ENCODE results near the gene FAH.

Gene FAH

DNA sequence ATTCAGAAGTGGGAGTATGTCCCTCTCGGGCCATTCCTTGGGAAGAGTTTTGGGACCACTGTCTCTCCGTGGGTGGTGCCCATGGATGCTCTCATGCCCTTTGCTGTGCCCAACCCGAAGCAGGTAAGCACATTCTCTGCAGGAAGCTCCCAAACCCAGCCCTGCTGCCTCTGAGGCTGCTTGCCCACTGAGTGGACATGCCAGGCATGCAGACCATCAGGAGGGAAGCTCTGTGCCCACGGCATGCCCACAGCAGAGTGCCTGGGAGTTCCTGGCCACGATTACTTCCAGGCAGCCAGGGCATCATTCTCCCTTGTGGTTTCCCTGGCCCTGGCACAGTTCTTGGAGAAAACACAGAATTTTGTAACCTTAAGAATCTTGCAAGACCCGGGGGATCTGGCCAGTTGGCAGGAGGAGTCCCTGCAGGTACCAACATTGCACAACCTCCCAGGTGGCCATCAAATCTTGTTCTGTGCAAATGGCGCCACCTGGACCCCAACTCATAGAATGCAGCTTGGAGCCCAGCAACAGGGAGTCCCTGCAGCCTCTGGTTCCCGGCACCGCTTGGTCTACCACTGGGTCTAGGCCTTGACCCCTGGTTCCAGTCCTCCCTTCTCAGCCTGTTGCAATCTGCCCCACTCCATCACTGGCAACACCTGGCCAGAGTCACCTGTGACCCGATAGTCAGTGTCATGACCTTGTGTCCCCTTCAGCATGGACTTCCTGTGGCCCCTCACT lies 20.4 kb downstream of the FAH start:
- peak; percentile 29 for DNase-seq (ENCODE audit: low read depth)

- no peak for DNase-seq (ENCODE audit: low read depth)
These were observed 21.4 kb downstream of the FAH start for GRCh38 chr15:80174017-80174746.

GRCh38 chr15:80175436-80175835 lies 22.6 kb downstream of the FAH start:
- DNase-seq (ENCODE audit: low read depth) = no peak

DNA sequence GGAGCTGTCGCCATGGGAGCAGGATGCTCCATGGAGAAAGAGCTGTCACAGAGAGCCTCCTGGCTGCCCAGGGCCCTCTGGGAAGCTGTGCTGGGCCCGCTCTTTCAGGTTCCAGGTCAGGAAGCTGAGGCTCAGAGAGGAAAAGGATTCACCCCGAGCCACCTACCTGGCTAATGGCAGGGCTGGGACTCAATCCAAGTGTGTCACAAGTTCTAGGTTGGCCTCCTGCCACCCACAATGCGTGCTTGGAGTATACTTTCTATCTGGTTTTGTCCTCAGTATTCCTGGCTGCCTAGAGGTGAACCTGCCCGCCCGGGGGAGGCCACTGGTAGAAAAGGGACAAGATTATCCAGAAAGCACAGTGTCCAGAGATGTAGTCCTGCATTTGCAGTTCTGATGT lies 23.6 kb downstream of the FAH start:
- no peak for DNase-seq (ENCODE audit: low read depth)

DNA sequence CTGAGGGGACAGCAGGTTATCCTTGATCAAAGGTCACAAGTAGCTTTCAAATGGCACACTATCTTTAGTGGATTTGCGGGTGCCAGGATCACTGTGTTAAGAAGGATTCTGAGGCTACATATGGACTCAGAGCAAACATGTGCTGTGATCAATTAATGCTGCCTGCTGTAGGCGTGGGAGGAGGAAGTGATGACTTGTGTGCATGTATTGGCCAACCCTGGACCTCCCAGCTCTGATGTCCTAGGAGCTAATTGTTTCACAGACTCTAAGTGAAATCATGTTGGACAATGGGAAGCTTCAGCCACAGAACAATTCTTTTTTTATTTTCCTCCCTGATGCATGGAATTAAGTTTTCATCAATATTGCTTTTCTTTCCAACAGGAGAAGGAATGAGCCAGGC lies 24.4 kb downstream of the FAH start:
- DNase-seq (ENCODE audit: low read depth) = no peak

DNA sequence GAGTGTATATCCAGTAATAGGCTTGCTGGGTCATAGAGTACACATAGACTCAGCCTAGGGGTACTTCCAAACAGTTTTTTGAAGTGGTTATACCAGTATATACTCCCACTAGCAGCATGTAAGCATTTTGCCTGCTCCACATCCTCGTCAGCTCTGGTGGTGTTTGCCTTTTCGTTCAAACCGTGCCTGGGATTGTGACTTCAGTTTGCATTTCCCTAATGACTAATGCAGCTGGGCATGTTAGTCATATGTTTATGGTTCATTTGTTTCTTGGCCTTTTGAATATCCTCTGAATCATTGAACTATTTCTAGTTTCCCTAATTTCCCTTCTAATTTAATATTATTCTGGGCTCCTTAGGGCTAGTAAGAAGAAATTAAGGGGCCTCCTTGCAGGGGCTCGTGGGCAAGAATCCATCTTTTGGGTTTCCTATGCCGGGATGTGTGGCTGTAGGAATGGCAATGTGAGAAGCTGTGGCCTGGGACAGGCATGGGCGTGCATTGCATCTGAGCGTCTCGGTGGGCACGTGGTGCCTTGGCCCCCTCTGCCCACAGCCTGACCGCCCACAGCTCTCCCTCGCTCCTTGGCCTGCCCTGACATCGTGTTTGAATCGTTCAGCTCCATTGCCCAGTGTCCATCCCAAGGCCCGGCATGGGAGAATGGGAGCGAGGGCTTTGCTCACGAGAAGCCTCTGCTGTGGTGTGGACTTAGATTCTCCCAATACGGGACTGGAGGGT lies 26.4 kb downstream of the FAH start:
- no peak for DNase-seq (ENCODE audit: low read depth)

GRCh38 chr15:80179935-80180334 lies 27.1 kb downstream of the FAH start:
- DNase-seq (ENCODE audit: low read depth) = no peak

DNA sequence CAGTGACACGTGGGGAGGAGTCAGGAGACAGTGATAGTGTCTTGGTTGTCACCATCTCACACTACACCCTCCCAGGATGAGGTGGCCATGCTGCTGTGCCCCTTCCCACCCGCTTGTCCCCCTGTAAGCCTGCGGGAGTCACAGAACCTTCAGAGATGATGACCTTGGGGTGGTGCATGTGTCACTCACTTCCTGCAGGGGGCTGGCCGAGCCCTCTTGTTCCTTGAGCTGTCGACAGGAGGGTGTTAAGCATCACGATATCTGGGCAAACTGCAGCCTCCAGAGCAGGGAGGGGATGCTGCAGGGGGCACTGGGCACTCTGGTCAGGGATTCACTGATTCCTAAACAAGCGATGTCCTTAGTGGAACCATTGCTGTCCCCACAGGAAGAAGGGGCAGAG lies 27.7 kb downstream of the FAH start:
- DNase-seq (ENCODE audit: low read depth) = no peak

DNA sequence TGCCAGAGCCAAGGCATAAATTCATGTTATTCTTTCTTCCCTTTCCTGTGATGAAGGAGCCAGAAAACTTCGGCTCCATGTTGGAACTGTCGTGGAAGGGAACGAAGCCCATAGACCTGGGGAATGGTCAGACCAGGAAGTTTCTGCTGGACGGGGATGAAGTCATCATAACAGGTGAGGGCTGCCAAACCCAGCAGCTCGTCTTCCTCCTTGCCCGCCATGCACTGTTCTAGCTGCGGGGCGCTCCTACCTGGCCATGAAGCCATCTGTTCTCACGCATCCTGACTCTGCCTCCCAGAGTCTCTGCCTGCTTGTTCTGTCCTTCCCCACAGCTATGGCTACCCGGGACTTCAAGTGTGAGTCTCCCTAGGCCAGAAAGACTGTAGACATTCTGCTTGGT lies 28.2 kb downstream of the FAH start:
- DNase-seq (ENCODE audit: low read depth) = no peak

DNA sequence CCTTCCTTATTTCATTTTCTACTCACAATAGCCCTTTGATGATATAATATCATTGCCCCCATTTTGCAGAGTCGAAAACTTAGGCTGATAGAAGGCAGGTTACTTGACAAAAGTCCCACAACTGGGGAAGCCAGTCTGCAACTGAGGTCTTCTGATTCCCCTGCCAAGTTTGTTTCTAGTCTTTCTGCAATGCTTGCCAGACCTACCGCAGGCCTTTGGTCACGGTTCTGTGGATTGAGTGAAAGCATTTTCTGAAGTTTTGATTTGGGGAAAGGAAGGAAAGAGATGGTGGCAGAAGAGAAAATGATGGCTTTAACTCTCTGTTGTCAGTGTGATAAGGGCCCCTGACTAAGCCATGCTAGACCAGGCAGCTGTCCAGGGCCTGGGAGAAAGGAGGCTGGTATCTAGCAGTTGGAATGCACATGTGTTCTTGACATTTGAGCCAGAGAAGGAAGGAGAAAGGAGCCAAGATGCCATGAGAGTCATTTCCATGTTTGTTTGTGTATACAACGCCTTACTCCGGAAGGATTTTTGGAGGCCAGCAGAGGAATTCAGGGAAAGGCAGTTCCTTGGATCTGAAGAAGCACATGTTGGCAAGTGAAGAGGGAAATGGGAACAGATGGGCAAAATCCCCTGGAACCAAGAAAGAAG lies 29.9 kb downstream of the FAH start:
- no peak for DNase-seq (ENCODE audit: low read depth)

DNA sequence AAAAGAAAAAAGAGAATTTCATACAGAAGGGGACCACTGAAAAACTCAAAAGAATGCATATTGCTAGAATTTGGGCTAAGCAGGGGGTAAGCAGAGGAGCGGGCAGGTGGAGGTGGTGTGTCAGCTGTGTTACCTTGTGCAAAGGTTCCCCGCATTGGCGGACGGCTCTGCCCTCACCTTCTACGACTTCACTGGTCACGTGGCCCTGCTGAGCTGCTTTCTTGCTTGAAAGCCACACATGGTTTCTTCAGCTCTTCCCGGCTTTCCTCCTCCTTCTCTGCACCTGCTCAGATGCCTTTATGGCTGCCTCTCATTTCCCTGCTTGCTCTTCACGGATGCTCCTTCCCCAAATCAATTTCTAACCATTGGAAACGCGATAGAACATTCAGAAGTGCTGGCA lies 30.5 kb downstream of the FAH start:
- no peak for DNase-seq (ENCODE audit: low read depth)

- DNase-seq (ENCODE audit: low read depth) = no peak
These were observed 31.1 kb downstream of the FAH start for GRCh38 chr15:80183886-80184285.

GRCh38 chr15:80184554-80184953 lies 31.8 kb downstream of the FAH start:
- no peak for DNase-seq (ENCODE audit: low read depth)

- no peak for DNase-seq (ENCODE audit: low read depth)
These were observed 32.4 kb downstream of the FAH start for GRCh38 chr15:80185152-80185551.

DNA sequence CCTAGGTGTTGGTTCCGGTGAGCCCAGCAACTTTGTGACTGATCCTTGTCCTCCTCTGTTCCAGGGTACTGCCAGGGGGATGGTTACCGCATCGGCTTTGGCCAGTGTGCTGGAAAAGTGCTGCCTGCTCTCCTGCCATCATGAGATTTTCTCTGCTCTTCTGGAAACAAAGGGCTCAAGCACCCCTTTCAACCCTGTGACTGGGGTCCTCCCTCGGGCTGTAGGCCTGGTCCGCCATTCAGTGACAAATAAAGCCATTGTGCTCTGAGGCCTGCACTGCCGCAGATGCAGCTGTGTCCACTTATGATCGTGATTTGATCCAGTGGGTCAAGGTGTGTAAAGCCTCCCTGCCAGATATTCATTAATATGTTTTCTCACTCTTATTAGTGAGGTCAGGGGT lies 33.3 kb downstream of the FAH start:
- DNase-seq (ENCODE audit: low read depth) = no peak

DNA sequence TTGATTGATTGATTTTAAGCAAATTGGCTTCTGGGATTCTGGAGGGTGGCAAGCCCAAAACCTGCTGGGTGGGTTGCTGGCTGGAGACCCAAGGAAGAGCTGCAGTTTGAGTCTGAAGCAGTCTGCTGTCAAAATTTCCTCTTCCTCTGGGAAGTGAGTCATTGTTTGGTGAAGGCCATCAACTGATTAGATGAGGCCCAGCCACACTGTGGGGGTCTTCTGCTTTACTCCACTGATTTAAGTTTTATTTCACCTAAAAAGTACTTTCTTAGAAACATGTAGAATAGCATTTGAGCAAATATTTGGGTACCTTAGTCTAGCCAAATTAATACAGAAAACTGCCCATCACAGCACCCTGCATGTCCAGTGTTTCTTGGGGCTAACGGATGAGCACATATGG lies 33.8 kb downstream of the FAH start:
- no peak for DNase-seq (ENCODE audit: low read depth)

DNA sequence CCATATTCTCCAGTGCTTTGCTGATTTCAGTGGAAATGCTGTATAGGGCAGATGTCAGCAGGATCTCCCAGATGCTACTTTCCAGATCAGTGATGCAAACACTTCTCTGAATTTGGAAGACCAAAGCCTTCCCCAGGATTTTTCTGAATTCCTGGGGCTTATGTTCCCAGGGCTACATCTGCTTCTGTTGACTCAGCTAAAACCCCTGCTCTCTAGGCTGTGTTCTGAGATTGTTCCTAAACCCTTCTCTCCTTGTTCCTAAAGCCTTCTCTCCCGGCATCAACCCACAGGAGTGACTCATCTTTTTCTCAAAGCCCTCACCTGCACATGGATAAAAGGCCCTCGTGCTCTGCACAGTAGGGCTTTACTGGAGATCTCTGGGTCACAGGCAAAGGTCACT lies 35.5 kb downstream of the FAH start:
- DNase-seq (ENCODE audit: low read depth) = no peak

- no peak for DNase-seq (ENCODE audit: low read depth)
These were observed 38.4 kb downstream of the FAH start for GRCh38 chr15:80191198-80191597.

- no peak for DNase-seq (ENCODE audit: low read depth)
These were observed 39.2 kb downstream of the FAH start for GRCh38 chr15:80191897-80192595.

DNA sequence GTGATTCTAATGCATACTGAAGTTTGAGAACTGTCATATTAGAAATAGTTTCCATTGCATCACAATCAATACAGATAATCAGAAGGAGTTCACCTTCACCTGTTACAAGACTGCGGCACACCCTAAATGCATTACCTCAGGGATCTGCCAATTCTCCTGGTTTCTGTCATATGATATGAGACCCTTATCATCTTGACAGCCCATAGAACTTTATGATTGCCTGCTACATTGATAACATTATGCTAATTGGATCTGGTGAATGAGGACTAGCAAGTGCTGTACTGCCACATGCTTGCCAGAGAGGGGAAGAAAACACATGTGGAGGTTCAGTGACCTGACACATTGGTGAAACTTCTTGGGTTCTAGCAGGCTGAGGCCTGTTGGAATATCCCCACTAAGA lies 41.4 kb downstream of the FAH start:
- no peak for DNase-seq (ENCODE audit: low read depth)

GRCh38 chr15:80194914-80195313 lies 42.1 kb downstream of the FAH start:
- no peak for DNase-seq (ENCODE audit: low read depth)

DNA sequence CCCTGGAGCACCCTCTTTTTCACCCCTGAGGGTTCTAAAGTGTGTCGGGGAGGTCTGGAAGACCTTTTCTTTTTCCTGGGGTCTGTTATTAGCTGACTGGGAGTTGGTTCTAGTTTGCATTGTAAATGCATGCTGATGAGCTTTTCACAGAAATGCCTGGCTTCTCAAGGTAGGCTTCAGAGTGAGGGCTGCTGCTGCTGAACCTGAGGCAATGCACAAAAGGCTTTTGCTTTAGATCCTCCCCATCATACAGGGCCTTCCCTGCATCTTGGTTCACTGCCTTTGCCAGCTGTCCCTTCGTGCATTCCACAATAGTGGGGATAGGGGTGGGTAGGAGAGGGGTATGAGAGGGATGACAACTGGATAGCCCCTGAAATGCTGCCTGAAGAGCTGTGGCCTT lies 46.6 kb downstream of the FAH start:
- DNase-seq (ENCODE audit: low read depth) = no peak
